ENCODE results near the gene NSFL1C. TPM values are rescaled to one million over a fixed set of nuclear protein-coding genes. Genes with fewer than 3 reads are reported as not detected.

The NSFL1C gene
- 24.6 and 26.6 TPM in 2 replicates for total RNA-seq

GRCh38 chr20:1466211-1467081, at the start of gene NSFL1C:
Gene NSFL1C, minus strand, starts transcription at chr20:1466849. Its CDS starts 25 bp downstream, at chr20:1466824.

GRCh38 chr20:1491281-1491840, 24.7 kb upstream of the NSFL1C start, which contains the start of gene SIRPB2:
Gene SIRPB2, minus strand, starts transcription at chr20:1491420. Its CDS starts 61 bp downstream, at chr20:1491359.

GRCh38 chr20:1392693-1393506, 73.7 kb downstream of the NSFL1C start, which contains the start of gene FKBP1A:
Gene FKBP1A, minus strand, starts transcription at chr20:1393054. Its CDS starts 56 bp downstream, at chr20:1392998.

Other genes starting within 250 kb of the NSFL1C start
- 0.52 and 0.88 TPM in 2 replicates for gene RAD21L1, start 240.8 kb downstream of the NSFL1C start, total RNA-seq
- 8.1 and 9.2 TPM in 2 replicates for gene SNPH, start 200.6 kb downstream of the NSFL1C start, total RNA-seq
- gene SDCBP2, start 137.7 kb downstream of the NSFL1C start, total RNA-seq = 1.8 and 10.4 TPM in 2 replicates
- gene FKBP1A, start 73.8 kb downstream of the NSFL1C start, total RNA-seq = 145 and 150 TPM in 2 replicates
- not detected in 2 replicates for gene SIRPB2, start 24.6 kb upstream of the NSFL1C start, total RNA-seq
- not detected in 2 replicates for gene SIRPD, start 90.9 kb upstream of the NSFL1C start, total RNA-seq
- 0.78 TPM in 1 of 2 replicates, not detected in the other for gene SIRPB1, start 153.2 kb upstream of the NSFL1C start, total RNA-seq
- not detected in 2 replicates for gene SIRPG, start 190.9 kb upstream of the NSFL1C start, total RNA-seq

Measured in epithelial cell of alveolus of lung (primary cell).